HG03196 (cell line): Measurements from ENCODE around the gene CDYL.
"Not testable (repeated sequence)": the region's sequence is repeated elsewhere in the genome, so short reads cannot be mapped to it uniquely, and the experiment has no call there.

ENCODE experiments used
- ATAC-seq: cut with Tn5 transposase; IDR thresholded peaks from one replicate; pipeline ENCODE4 v1.9.1; 2021; ENCODE audit not compliant: unreplicated experiment

The CDYL gene

GRCh38 chr6:4829089-4829488, 52.9 kb downstream of the CDYL start:
- ATAC-seq: no peak

- ATAC-seq: not testable (repeated sequence)
These were observed 59.3 kb downstream of the CDYL start for GRCh38 chr6:4835540-4835939.

- no peak for ATAC-seq
These were observed 64.0 kb downstream of the CDYL start for GRCh38 chr6:4840169-4840568.

- ATAC-seq: no peak
These were observed 67.9 kb downstream of the CDYL start for GRCh38 chr6:4844108-4844507.

GRCh38 chr6:4846387-4846786, 70.2 kb downstream of the CDYL start:
- ATAC-seq: no peak

- no peak for ATAC-seq
These were observed 72.3 kb downstream of the CDYL start for GRCh38 chr6:4848382-4849068.

GRCh38 chr6:4849226-4850022, 73.2 kb downstream of the CDYL start:
- ATAC-seq: no peak

- ATAC-seq: no peak
These were observed 74.8 kb downstream of the CDYL start for GRCh38 chr6:4851035-4851434.

- ATAC-seq: not testable (repeated sequence)
These were observed 76.0 kb downstream of the CDYL start for GRCh38 chr6:4852186-4852585.

GRCh38 chr6:4852938-4853337, 76.7 kb downstream of the CDYL start:
- ATAC-seq: no peak

GRCh38 chr6:4853349-4853748, 77.1 kb downstream of the CDYL start:
- ATAC-seq: no peak

- no peak for ATAC-seq
These were observed 77.7 kb downstream of the CDYL start for GRCh38 chr6:4853782-4854511.

GRCh38 chr6:4856785-4857184, 80.6 kb downstream of the CDYL start:
- ATAC-seq: no peak

- no peak for ATAC-seq
These were observed 82.2 kb downstream of the CDYL start for GRCh38 chr6:4858194-4859015.

GRCh38 chr6:4860387-4860786, 84.2 kb downstream of the CDYL start:
- ATAC-seq: no peak

GRCh38 chr6:4861564-4861963, 85.4 kb downstream of the CDYL start:
- ATAC-seq: no peak

- ATAC-seq: no peak
These were observed 88.3 kb downstream of the CDYL start for GRCh38 chr6:4864519-4864918.

- ATAC-seq: not testable (repeated sequence)
These were observed 88.8 kb downstream of the CDYL start for GRCh38 chr6:4865006-4865405.

GRCh38 chr6:4870821-4871494, 94.8 kb downstream of the CDYL start:
- no peak for ATAC-seq

GRCh38 chr6:4871825-4872224, 95.6 kb downstream of the CDYL start:
- ATAC-seq: no peak
